HL-60 (cell line): ENCODE results near the gene PRR18.

Experiments
- DNase-seq, 2 experiments: peaks; one replicate each; pipeline ENCODE4 v3.0.0-alpha.2; 2010 to 2020; ENCODE audit warnings: low read depth in 1 of 2, low spot score in 1 of 2
- H3K27ac ChIP-seq: fragments of 250-450 bp; sonication (Bioruptor Pico); replicated peaks from 2 replicates; pipeline ENCODE4 v1.5.1; 2020; ENCODE audit warnings: mild to moderate bottlenecking, moderate library complexity
- H3K27me3 ChIP-seq: fragments of 250-450 bp; sonication (Bioruptor Pico); 2 replicates; pipeline ENCODE4 v1.5.1; 2021; ENCODE audit warnings: mild to moderate bottlenecking, moderate library complexity; ENCODE audit not compliant: insufficient read depth, poor library complexity, severe bottlenecking
- H3K4me3 ChIP-seq: replicated peaks from 2 replicates; pipeline ENCODE4 v1.5.1; 2011; ENCODE audit warnings: mild to moderate bottlenecking, control low read depth, low read length; ENCODE audit not compliant: insufficient read depth
- GABPA ChIP-seq: IDR thresholded peaks from 2 replicates; pipeline ENCODE4 v1.6.1; 2012; ENCODE audit warnings: low read depth
- POLR2AphosphoS5 ChIP-seq: IDR thresholded peaks from 2 replicates; pipeline ENCODE4 v1.6.1; 2012; ENCODE audit warnings: low read depth
- SPI1 ChIP-seq: IDR thresholded peaks from 2 replicates; pipeline ENCODE4 v1.6.1; 2012; ENCODE audit warnings: low read depth, mild to moderate bottlenecking, borderline replicate concordance
- TF ChIP-seq, protein P1 (sequence below): IDR thresholded peaks from 2 replicates; pipeline ENCODE4 v1.6.1; 2012; ENCODE audit warnings: low read depth; ENCODE audit not compliant: insufficient replicate concordance
- TF ChIP-seq, protein P2 (sequence below): IDR thresholded peaks from one replicate; pipeline ENCODE4 v1.5.1; 2011; ENCODE audit warnings: low read length, control low read depth, inconsistent platforms; ENCODE audit not compliant: insufficient read depth

PRR18 gene

DNA sequence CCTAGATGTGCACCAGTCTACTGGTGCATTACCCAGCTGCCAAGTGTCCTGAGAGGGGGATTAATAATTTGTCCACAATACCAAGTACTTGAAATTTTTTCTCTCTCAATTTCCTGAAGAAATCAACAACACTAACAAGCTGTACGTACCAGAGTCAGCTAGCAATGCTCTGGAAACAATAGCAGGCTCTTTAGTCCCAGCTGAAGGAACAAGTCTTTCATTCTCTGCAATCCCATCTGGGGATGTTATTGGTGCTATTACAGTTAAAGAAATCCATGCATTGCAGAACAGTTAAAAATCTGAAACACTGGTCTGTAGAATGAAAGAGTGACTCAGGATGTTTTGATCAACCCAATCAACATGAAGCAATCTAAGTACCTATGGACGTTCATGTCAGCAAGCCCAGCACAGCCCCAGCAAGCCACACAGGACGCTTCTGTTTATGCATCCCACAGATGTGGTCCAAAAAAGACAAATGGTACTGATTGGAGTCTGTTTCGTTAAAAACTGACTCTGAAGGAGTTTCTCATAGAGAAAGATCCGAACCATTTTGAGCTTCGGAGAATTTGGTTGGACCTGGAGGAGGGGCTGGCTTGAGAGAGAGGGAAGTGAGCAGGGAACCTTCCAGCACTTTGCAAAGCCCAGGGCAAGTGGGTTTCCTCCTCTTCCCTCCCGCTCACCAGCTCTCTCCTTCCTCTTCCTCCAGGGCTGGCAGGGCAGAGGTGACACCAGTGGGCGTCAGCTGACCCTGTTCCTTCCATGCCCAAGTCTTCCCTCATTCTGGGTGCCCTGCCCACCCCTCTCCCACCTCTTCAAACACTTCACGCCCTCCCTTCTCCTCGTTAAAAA, 11.9 kb downstream of the PRR18 start:
- H3K27ac ChIP-seq, result no peak overlapping the region
- no peak for DNase-seq
- no peak overlapping the region for H3K4me3 ChIP-seq
- TF ChIP-seq GABPA, result no peak
- TF ChIP-seq, protein P1, sequence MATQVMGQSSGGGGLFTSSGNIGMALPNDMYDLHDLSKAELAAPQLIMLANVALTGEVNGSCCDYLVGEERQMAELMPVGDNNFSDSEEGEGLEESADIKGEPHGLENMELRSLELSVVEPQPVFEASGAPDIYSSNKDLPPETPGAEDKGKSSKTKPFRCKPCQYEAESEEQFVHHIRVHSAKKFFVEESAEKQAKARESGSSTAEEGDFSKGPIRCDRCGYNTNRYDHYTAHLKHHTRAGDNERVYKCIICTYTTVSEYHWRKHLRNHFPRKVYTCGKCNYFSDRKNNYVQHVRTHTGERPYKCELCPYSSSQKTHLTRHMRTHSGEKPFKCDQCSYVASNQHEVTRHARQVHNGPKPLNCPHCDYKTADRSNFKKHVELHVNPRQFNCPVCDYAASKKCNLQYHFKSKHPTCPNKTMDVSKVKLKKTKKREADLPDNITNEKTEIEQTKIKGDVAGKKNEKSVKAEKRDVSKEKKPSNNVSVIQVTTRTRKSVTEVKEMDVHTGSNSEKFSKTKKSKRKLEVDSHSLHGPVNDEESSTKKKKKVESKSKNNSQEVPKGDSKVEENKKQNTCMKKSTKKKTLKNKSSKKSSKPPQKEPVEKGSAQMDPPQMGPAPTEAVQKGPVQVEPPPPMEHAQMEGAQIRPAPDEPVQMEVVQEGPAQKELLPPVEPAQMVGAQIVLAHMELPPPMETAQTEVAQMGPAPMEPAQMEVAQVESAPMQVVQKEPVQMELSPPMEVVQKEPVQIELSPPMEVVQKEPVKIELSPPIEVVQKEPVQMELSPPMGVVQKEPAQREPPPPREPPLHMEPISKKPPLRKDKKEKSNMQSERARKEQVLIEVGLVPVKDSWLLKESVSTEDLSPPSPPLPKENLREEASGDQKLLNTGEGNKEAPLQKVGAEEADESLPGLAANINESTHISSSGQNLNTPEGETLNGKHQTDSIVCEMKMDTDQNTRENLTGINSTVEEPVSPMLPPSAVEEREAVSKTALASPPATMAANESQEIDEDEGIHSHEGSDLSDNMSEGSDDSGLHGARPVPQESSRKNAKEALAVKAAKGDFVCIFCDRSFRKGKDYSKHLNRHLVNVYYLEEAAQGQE, result no peak
- TF ChIP-seq, protein P2, sequence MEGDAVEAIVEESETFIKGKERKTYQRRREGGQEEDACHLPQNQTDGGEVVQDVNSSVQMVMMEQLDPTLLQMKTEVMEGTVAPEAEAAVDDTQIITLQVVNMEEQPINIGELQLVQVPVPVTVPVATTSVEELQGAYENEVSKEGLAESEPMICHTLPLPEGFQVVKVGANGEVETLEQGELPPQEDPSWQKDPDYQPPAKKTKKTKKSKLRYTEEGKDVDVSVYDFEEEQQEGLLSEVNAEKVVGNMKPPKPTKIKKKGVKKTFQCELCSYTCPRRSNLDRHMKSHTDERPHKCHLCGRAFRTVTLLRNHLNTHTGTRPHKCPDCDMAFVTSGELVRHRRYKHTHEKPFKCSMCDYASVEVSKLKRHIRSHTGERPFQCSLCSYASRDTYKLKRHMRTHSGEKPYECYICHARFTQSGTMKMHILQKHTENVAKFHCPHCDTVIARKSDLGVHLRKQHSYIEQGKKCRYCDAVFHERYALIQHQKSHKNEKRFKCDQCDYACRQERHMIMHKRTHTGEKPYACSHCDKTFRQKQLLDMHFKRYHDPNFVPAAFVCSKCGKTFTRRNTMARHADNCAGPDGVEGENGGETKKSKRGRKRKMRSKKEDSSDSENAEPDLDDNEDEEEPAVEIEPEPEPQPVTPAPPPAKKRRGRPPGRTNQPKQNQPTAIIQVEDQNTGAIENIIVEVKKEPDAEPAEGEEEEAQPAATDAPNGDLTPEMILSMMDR, result no peak
- TF ChIP-seq POLR2AphosphoS5, result no peak
- no peak for TF ChIP-seq SPI1
- H3K27me3 ChIP-seq, result no peaks in the 10 kb centered on the region

DNA sequence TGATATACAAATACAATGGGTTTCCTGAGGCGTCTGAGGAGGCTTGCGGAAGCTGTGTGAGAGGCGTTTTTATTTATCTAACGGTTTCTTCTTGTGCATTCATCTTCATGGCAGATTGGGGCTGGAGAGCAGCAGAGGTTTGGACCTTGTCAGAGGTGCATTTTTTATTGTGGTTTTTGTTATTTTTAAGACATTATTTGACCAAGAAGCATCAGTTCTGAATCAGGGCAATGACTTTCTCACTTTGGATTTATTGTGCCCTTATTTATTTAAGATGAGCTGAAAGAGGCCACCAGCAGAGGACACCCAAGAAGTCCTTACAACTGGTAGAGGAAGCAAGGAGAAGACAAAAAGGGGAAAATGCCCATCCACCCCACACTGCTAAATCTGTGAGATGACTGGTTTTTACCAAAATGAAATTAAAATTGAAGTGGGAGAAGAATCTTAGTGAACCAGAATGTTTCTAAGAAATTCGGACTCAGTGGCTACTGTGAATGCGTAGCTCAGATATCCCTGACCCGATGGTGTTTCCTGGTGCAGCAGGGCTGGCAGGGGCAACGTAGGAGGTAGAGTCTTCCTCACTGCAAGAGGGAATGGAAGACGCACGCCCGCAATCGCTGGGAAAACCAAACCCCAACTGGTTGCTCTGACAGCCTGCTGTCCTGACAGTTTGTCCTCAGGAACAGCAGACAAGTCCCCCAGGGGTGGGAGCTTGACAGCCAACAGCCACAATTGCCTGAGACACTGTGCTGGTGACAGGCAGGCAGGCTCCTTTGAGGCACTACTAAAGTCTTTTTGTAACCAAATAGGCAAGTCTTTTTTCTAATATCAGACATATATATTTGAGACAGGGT, 14.2 kb downstream of the PRR18 start:
- Histone ChIP-seq H3K27ac (no peak overlapping the region), H3K4me3 (no peak overlapping the region), H3K27me3 (no peaks in the 10 kb centered on the region)
- no peak for DNase-seq
- TF ChIP-seq, protein P2, result no peak
- TF ChIP-seq GABPA (no peak), POLR2AphosphoS5 (no peak), SPI1 (no peak)
- TF ChIP-seq, protein P1, result no peak

DNA sequence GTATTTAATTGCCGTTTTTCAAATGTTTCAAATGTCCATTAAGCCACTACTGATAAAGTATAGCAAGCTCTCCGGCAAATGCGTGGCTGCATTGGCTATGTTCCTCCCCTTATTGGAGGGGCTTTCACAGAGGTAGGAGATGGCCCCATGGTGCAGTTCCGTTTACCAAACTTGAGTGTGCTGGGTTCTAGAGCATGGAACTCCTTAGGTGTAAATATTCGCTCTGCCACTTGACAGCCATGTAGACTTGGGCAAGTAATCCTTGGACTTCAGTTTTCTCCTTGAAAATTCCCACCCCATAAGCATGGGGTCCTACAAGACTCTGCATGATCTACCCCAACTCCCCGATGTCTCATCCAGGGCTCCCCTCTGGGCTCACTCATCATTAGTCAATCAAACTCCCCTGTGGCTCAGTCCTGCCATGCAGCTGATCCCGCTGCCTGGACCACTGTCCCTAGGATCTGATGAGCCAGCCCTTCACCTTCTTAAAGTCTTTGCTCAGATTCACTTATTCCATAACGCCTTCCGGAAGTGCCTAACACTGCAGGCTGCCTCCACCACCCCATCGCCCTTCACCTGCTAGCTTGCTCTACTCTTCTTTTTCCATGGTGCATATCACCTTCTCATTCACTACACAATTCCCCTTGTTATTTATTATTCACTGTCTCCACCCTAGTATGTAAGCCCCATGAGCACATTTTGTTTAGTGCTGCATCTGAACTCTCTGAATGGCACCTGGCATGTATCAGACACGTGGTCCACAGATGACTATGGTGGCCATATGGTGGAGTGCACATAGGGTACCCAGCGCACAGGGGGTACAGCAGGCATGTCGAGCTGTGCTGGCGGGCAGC, 18.8 kb downstream of the PRR18 start:
- H3K4me3 ChIP-seq, result no peak overlapping the region
- DNase-seq, result no peak
- no peaks in the 10 kb centered on the region for H3K27me3 ChIP-seq
- no peak overlapping the region for H3K27ac ChIP-seq
- TF ChIP-seq, protein P2, result no peak
- TF ChIP-seq GABPA (no peak), POLR2AphosphoS5 (no peak)
- TF ChIP-seq, protein P1, result no peak
